IMR-90 (cell line): ENCODE data around the gene SUGCT. TPM values are rescaled to one million over a fixed set of nuclear protein-coding genes. Genes with fewer than 3 reads are reported as not detected.

ENCODE experiments used
- ATAC-seq: fragments of 200-7000 bp; cut with Tn5 transposase; 2 replicates; pipeline ENCODE4 v1.9.1; 2020; ENCODE audit warnings: low read depth, mild to moderate bottlenecking, moderate library complexity
- BruUV-seq: library from RNA; stranded (reverse); fragments of 400-500 nt; replicated peaks from 2 replicates; lab custom pipeline; 2021; lab: Mats Ljungman, UMichigan
- CTCF ChIA-PET: fragments of 300-600 bp; formaldehyde crosslinking; extraction: SDS; loops from one replicate; lab custom pipeline; 2021; ENCODE audit warnings: antibody characterized with exemption; lab: Yijun Ruan, JAX
- POLR2A ChIA-PET: fragments of 300-600 bp; sonication (Branson Sonifier 250); formaldehyde crosslinking; loops from one replicate; lab custom pipeline; 2022; ENCODE audit warnings: antibody characterized with exemption; ENCODE audit not compliant: unreplicated experiment; lab: Charles Lee
- DNase-seq: peaks from one replicate; pipeline ENCODE4 v3.0.0; 2013
- H2AFZ ChIP-seq: replicated peaks from 2 replicates; pipeline ENCODE3; 2013; ENCODE audit warnings: low read length, mild to moderate bottlenecking; ENCODE audit not compliant: poor library complexity
- H2AK5ac ChIP-seq: 2 replicates; pipeline ENCODE4 v1.6.1; 2013; ENCODE audit warnings: low read depth, low read length, inconsistent platforms
- H2AK9ac ChIP-seq: replicated peaks from 2 replicates; pipeline ENCODE3; 2013; ENCODE audit warnings: mild to moderate bottlenecking, low read depth, low read length, moderate library complexity; ENCODE audit not compliant: poor library complexity
- H2BK120ac ChIP-seq: 2 replicates; pipeline ENCODE4 v1.6.1; 2013; ENCODE audit warnings: low read depth, low read length, inconsistent platforms
- H2BK15ac ChIP-seq: 3 replicates; pipeline ENCODE4 v1.6.1; 2013; ENCODE audit warnings: low read depth, low read length, inconsistent platforms
- H2BK20ac ChIP-seq: 2 replicates; pipeline ENCODE4 v1.6.1; 2013; ENCODE audit warnings: low read depth, mild to moderate bottlenecking, inconsistent platforms, low read length, moderate library complexity
- H2BK5ac ChIP-seq: 2 replicates; pipeline ENCODE4 v1.6.1; 2013; ENCODE audit warnings: mild to moderate bottlenecking, low read depth, low read length, inconsistent platforms; ENCODE audit not compliant: poor library complexity, severe bottlenecking
- H3K14ac ChIP-seq: replicated peaks from 2 replicates; pipeline ENCODE4 v1.6.1; 2013; ENCODE audit warnings: low read depth, low read length, inconsistent platforms
- H3K18ac ChIP-seq: 2 replicates; pipeline ENCODE4 v1.6.1; 2013; ENCODE audit warnings: low read depth, low read length, control low read depth
- H3K23ac ChIP-seq: 2 replicates; pipeline ENCODE4 v1.6.1; 2013; ENCODE audit warnings: low read depth, low read length, inconsistent platforms
- H3K27ac ChIP-seq: 2 replicates; pipeline ENCODE4 v1.5.1; 2013; ENCODE audit warnings: mild to moderate bottlenecking, control low read depth, low read length; ENCODE audit not compliant: insufficient read depth
- H3K27me3 ChIP-seq: 2 replicates; pipeline ENCODE4 v1.6.1; 2013; ENCODE audit warnings: low read length; ENCODE audit not compliant: control insufficient read depth, insufficient read depth
- H3K36me3 ChIP-seq: 2 replicates; pipeline ENCODE4 v1.6.1; 2013; ENCODE audit warnings: low read length, mixed read lengths; ENCODE audit not compliant: control insufficient read depth, insufficient read depth
- H3K4ac ChIP-seq: 2 replicates; pipeline ENCODE4 v1.6.1; 2013; ENCODE audit warnings: low read depth, low read length, inconsistent platforms
- H3K4me1 ChIP-seq: 2 replicates; pipeline ENCODE4 v1.6.1; 2013; ENCODE audit warnings: low read length, mixed read lengths; ENCODE audit not compliant: control insufficient read depth, insufficient read depth
- H3K4me2 ChIP-seq: 2 replicates; pipeline ENCODE4 v1.6.1; 2013; ENCODE audit warnings: low read depth, mild to moderate bottlenecking, control low read depth, low read length, moderate library complexity
- H3K4me3 ChIP-seq: 2 replicates; pipeline ENCODE4 v1.5.1; 2013; ENCODE audit warnings: low read depth, mild to moderate bottlenecking, control low read depth, low read length, moderate library complexity; ENCODE audit not compliant: insufficient read depth
- H3K56ac ChIP-seq: 2 replicates; pipeline ENCODE4 v1.6.1; 2013; ENCODE audit warnings: low read length, inconsistent platforms; ENCODE audit not compliant: insufficient read depth; ENCODE audit errors: extremely low read depth
- H3K79me1 ChIP-seq, 2 experiments: 2 replicates each; pipeline ENCODE4 v1.6.1; 2013; ENCODE audit warnings: low read length in 2 of 2, inconsistent platforms in 1 of 2, low read depth in 1 of 2
- H3K9ac ChIP-seq: 2 replicates; pipeline ENCODE4 v1.6.1; 2013; ENCODE audit warnings: low read depth, low read length, control low read depth
- H3K9me1 ChIP-seq: 2 replicates; pipeline ENCODE4 v1.6.1; 2013; ENCODE audit warnings: low read length, inconsistent platforms; ENCODE audit not compliant: insufficient read depth
- H3K9me3 ChIP-seq: 2 replicates; pipeline ENCODE4 v1.6.1; 2013; ENCODE audit warnings: low read length; ENCODE audit not compliant: control insufficient read depth, insufficient read depth
- H4K20me1 ChIP-seq: 2 replicates; pipeline ENCODE4 v1.6.1; 2013; ENCODE audit warnings: low read length, inconsistent platforms; ENCODE audit not compliant: insufficient read depth
- H4K5ac ChIP-seq: 2 replicates; pipeline ENCODE4 v1.6.1; 2013; ENCODE audit warnings: mild to moderate bottlenecking, low read depth, low read length, control low read depth
- H4K8ac ChIP-seq, 2 experiments: 2 replicates each; pipeline ENCODE4 v1.6.1; 2013; ENCODE audit warnings: low read depth in 2 of 2, low read length in 2 of 2, control low read depth in 1 of 2, inconsistent platforms in 1 of 2
- H4K91ac ChIP-seq: 2 replicates; pipeline ENCODE4 v1.6.1; 2013; ENCODE audit warnings: low read depth, low read length, inconsistent platforms; ENCODE audit not compliant: insufficient read depth
- BHLHE40 ChIP-seq: fragments of 150-350 bp; IDR thresholded peaks from 2 replicates; pipeline ENCODE4 v1.6.1; 2016; ENCODE audit warnings: mild to moderate bottlenecking, low read depth, low read length
- CEBPB ChIP-seq: IDR thresholded peaks from 2 replicates; pipeline ENCODE4 v1.6.1; 2012; ENCODE audit warnings: low read depth, low read length, improper control_type of control experiment
- CHD1 ChIP-seq: IDR thresholded peaks from 2 replicates; pipeline ENCODE4 v1.6.1; 2012; ENCODE audit warnings: low read depth, low read length, improper control_type of control experiment
- CTCF ChIP-seq: conservative IDR thresholded peaks from 2 replicates; pipeline ENCODE4 v1.5.1; 2012; ENCODE audit warnings: mild to moderate bottlenecking, low read depth, low read length, improper control_type of control experiment
- ELK1 ChIP-seq: fragments of 150-350 bp; IDR thresholded peaks from 2 replicates; pipeline ENCODE4 v1.6.1; 2016; ENCODE audit warnings: low read depth, mild to moderate bottlenecking, low read length, moderate library complexity, borderline replicate concordance
- FOS ChIP-seq: fragments of 150-350 bp; IDR thresholded peaks from 2 replicates; pipeline ENCODE4 v1.6.1; 2016; ENCODE audit warnings: low read depth, low read length
- MAFK ChIP-seq: IDR thresholded peaks from 2 replicates; pipeline ENCODE4 v1.6.1; 2012; ENCODE audit warnings: low read depth, low read length, improper control_type of control experiment
- MAZ ChIP-seq: IDR thresholded peaks from 2 replicates; pipeline ENCODE4 v1.6.1; 2012; ENCODE audit warnings: low read depth, mild to moderate bottlenecking, low read length, improper control_type of control experiment, moderate library complexity, borderline replicate concordance
- NFE2L2 ChIP-seq: fragments of 150-350 bp; IDR thresholded peaks from 2 replicates; pipeline ENCODE4 v1.6.1; 2016; ENCODE audit warnings: low read depth, mild to moderate bottlenecking, low read length
- POLR2A ChIP-seq: IDR thresholded peaks from 2 replicates; pipeline ENCODE4 v1.6.1; 2012; ENCODE audit warnings: mild to moderate bottlenecking, low read depth, low read length
- RAD21 ChIP-seq: IDR thresholded peaks from 2 replicates; pipeline ENCODE4 v1.6.1; 2012; ENCODE audit warnings: low read length, improper control_type of control experiment
- RCOR1 ChIP-seq: IDR thresholded peaks from 2 replicates; pipeline ENCODE4 v1.6.1; 2012; ENCODE audit warnings: mild to moderate bottlenecking, low read length, improper control_type of control experiment; ENCODE audit not compliant: insufficient replicate concordance
- RFX5 ChIP-seq: IDR thresholded peaks from 2 replicates; pipeline ENCODE4 v1.8.0; 2012; ENCODE audit warnings: low read depth, mild to moderate bottlenecking, low read length, moderate library complexity
- SMC3 ChIP-seq: fragments of 150-350 bp; IDR thresholded peaks from 2 replicates; pipeline ENCODE4 v1.6.1; 2016; ENCODE audit warnings: low read depth, mild to moderate bottlenecking, antibody characterized with exemption, low read length, moderate library complexity
- USF2 ChIP-seq: fragments of 150-350 bp; IDR thresholded peaks from 2 replicates; pipeline ENCODE4 v1.6.1; 2017; ENCODE audit warnings: mild to moderate bottlenecking, antibody characterized with exemption, low read length, low read depth
- dilution Hi-C: fragments of 300-500 bp; cut with HindIII; formaldehyde crosslinking; loops from one replicate; pipeline ENCODE4 v1.14.3; 2018; ENCODE audit warnings: low sequenced_read_pairs; ENCODE audit not compliant: unreplicated experiment
- in situ Hi-C: fragments of 300-500 bp; cut with MboI; formaldehyde crosslinking; loops from 3 replicates; pipeline ENCODE4 v1.14.3; 2019; ENCODE audit warnings: low sequenced_read_pairs, inconsistent platforms, mixed read lengths
- intact Hi-C: fragments of 100-400 bp; cut with micrococcal nuclease; formaldehyde crosslinking; loops from 2 replicates; pipeline ENCODE4 v1.10.0; 2022
- polyA plus RNA-seq, 3 experiments: library from polyadenylated mRNA; depleted of rRNA; stranded (reverse); fragments of >200 nt; gene quantifications; 2 replicates each; pipeline ENCODE4 v1.2.3, GENCODE V29; 2012; ENCODE audit warnings: low replicate concordance in 1 of 3
- total RNA-seq: library from RNA; depleted of rRNA; stranded (reverse); fragments of >200 nt; gene quantifications from 2 replicates; pipeline ENCODE4 v1.2.3, GENCODE V29; 2012

Gene SUGCT
- total and polyA plus RNA-seq, 2 of the 4 experiments (the other 2 are of a cell fraction): 5.9 to 8.3 TPM

GRCh38 chr7:40883826-40884225 lies 749.0 kb downstream of the SUGCT start:
- no peak overlapping the region for H3K9ac ChIP-seq
- no peak overlapping the region for H4K5ac ChIP-seq
- H3K9me1 ChIP-seq: peaks cover 2% of the 10 kb centered on the region; the same call in 1 of the 2 replicates
- dilution Hi-C loops (no loop called here), intact Hi-C loops (no loop called here), in situ Hi-C loops (no loop called here)
- H3K79me1 ChIP-seq: no peaks in the 10 kb centered on the region
- H3K14ac ChIP-seq: no peak overlapping the region
- H3K4me1 ChIP-seq: peaks cover 7% of the 10 kb centered on the region
- no TSS peak for BruUV-seq
- TF ChIP-seq RFX5: no peak
- no peak for TF ChIP-seq BHLHE40
- TF ChIP-seq MAZ: no peak
- TF ChIP-seq CEBPB: no peak
- TF ChIP-seq RCOR1: no peak
- no peak for TF ChIP-seq POLR2A
- TF ChIP-seq SMC3: no peak
- TF ChIP-seq ELK1: no peak
- TF ChIP-seq USF2: no peak
- no peak for TF ChIP-seq CHD1
- no peak for TF ChIP-seq NFE2L2
- TF ChIP-seq FOS: no peak
- no peak for TF ChIP-seq RAD21
- no peak for TF ChIP-seq MAFK
- TF ChIP-seq CTCF: no peak
- no peak overlapping the region for H2BK20ac ChIP-seq
- H3K36me3 ChIP-seq: no peaks in the 10 kb centered on the region
- no peaks in the 10 kb centered on the region for H3K27me3 ChIP-seq
- no peak overlapping the region for H3K23ac ChIP-seq
- H3K18ac ChIP-seq: no peak overlapping the region
- no peak for ATAC-seq
- no peak overlapping the region for H3K4ac ChIP-seq
- no peak overlapping the region for H4K91ac ChIP-seq
- DNase-seq: no peak
- H2AFZ ChIP-seq: no peak overlapping the region
- no peak overlapping the region for H4K8ac ChIP-seq
- H3K56ac ChIP-seq: no peak overlapping the region
- no peak overlapping the region for H3K4me3 ChIP-seq
- H2AK9ac ChIP-seq: no peak overlapping the region
- no peaks in the 10 kb centered on the region for H3K9me3 ChIP-seq
- no peak overlapping the region for H3K4me2 ChIP-seq
- no peak overlapping the region for H2BK15ac ChIP-seq
- ChIA-PET POLR2A (no interaction called here), CTCF (no interaction called here)
- H2BK120ac ChIP-seq: no peak overlapping the region
- H2BK5ac ChIP-seq: no peak overlapping the region
- H2AK5ac ChIP-seq: no peak overlapping the region
- H3K27ac ChIP-seq: no peak overlapping the region
- no peaks in the 10 kb centered on the region for H4K20me1 ChIP-seq
